ENCODE data around the gene FKBP6.
"Not testable (repeated sequence)": the region's sequence is repeated elsewhere in the genome, so short reads cannot be mapped to it uniquely, and the experiment has no call there.

FKBP6 gene

DNA sequence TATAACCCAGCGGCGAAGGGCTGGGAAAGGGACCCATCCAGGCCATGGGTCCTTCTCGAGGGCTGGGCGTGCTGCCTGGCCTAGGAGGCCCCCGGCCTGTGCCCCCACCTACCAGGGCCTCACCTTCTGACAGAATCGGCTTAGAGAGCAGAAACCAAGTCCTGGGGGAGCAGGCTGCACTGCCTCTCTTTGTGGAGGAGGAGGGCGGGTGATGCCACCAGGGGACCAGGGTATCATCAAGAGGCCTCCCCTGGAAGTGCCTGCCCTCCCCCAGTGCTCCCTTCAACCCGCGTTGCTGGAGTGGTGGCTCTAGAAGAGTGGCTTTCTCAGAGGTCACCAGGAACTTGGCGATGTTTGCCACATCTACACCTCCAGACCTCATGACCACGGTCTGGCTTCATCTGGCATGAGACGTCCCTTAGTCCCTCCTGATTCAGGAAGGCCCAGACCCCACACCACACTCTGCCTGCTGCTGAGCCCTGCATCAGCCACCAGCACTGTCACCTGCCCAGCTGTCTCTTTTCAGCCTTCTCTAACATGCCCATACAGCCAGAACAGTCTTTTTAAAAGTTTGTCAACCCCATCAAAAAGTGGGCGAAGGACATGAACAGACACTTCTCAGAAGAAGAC lies 31.9 kb downstream of the FKBP6 start:
- DNase-seq = no peak

GRCh38 chr7:73360590-73360989 lies 32.6 kb downstream of the FKBP6 start:
- not testable (repeated sequence) for DNase-seq

GRCh38 chr7:73363225-73364005 lies 35.5 kb downstream of the FKBP6 start:
- no peak for DNase-seq

- no peak for DNase-seq
These were observed 36.2 kb downstream of the FKBP6 start for GRCh38 chr7:73364006-73364728.

GRCh38 chr7:73366127-73366526 lies 38.2 kb downstream of the FKBP6 start:
- DNase-seq = no peak

GRCh38 chr7:73366990-73367389 lies 39.0 kb downstream of the FKBP6 start:
- no peak for DNase-seq

DNA sequence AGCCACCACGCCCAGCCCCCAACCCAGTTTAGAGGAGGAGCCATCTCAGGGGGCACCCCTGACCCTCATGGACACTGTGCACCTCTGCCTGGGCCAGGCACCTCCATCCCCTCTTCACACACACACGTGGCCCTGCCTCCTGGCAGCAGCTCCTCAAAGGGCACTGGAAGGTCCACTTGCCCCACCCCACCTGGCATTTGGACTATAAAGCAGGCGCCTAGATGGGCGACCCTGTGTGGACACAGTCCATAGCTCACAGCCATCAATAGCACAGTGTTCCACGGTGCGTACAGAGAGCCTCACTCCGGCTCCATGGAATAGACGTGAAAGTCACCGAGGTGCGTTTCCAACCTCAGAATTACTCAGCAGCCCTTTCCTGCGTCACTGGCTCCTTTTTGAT lies 41.0 kb downstream of the FKBP6 start:
- no peak for DNase-seq

DNA sequence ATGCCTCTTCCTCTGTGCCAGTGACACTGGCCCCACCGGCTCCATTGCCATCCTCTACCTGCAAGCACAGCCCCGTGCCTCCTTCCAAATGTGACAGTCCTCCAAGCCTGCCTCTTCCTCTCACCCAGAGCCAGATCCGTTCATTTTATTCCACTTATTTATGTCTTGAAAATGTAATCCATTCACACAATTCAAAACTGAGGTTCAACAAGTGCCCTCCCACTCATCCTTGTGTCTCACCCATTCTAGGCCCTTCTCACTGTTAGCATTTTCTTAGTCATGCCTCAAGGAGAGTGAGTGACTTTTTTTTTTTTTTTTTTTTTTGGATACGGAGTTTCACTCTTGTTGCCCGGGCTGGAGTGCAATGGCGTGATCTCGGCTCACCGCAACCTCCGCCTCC lies 41.7 kb downstream of the FKBP6 start:
- DNase-seq = no peak

- no peak for DNase-seq
These were observed 45.8 kb downstream of the FKBP6 start for GRCh38 chr7:73373741-73374140.

- not testable (repeated sequence) for DNase-seq
These were observed 48.3 kb downstream of the FKBP6 start for GRCh38 chr7:73376262-73376661.

DNA sequence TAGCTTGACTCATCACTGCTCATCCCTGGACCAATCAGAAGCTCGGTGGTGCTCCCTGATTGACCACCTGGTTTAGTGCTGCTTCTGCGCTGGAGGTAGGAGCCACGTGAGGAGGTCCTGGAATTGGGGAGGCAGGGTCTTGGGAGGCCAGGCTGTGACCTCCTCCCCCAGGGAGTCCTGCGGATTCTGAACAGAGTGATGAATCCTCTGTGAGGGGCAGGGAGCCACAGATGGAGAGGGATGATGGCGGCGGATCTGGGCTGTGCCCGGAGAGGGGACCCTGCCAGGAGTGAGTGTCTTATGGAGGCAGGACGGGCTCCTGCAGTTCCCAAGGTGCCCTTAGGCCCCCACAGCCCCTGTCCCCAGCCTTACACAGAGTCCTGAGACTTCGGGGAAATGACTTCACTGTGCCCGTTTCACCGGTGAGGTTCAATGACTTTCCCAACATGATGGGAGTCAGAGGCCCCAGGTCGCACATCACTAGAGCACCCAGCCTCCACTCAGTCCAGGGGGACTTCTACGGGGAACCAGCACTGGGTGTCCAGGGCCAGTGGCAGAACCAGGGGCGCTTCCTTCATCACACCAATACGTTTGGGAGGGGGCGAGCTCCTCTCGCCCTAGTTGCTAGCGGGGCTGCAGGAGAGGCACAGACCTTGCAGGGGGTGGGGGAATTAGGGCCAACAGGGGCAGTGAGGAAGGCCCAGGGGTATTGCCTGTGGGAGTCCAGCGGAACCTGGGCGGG lies 48.9 kb downstream of the FKBP6 start:
- DNase-seq = no peak

DNA sequence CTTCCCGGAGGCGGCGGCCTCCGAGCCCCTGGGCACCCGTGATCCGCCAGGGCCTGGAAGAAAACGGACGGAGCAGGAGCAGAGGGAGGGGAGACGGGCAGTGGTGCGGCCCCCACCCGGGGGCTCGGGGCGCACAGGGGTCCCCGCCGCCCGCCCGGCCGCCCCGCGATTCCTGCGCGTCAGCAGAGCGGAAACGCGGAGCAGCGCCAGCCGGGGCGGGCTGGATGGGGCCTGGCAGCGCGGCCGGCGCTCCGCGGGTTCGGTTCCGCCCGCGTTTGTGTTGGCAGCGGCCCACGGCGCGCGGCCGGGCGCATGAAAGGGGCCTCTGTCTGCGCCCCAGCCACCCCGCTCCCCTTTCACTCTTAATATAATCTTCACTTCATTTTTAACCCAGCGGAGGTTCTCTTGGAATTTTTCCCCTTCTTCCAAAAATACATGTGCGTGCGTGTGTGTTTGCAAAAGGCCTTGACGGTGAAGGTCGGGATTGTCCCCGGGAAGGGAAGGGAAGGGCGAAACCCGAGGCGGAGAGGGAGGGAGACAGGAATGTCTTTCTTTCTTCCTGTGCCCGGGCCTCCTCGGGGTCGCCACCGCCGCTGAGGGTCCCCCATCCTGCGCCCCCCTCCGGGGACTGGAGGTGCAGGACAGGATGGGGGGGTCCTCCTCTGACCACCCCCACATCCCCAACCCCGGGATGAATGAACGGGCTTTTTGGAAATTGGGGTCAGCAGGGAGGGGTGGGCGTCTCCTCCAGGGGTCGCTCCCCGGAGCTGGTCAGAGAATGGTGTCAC lies 49.6 kb downstream of the FKBP6 start:
- DNase-seq = peak; percentile 66

- no peak for DNase-seq
These were observed 55.1 kb downstream of the FKBP6 start for GRCh38 chr7:73382934-73383503.

GRCh38 chr7:73387221-73387828 lies 59.4 kb downstream of the FKBP6 start:
- no peak for DNase-seq

GRCh38 chr7:73387908-73388414 lies 60.0 kb downstream of the FKBP6 start:
- no peak for DNase-seq

DNA sequence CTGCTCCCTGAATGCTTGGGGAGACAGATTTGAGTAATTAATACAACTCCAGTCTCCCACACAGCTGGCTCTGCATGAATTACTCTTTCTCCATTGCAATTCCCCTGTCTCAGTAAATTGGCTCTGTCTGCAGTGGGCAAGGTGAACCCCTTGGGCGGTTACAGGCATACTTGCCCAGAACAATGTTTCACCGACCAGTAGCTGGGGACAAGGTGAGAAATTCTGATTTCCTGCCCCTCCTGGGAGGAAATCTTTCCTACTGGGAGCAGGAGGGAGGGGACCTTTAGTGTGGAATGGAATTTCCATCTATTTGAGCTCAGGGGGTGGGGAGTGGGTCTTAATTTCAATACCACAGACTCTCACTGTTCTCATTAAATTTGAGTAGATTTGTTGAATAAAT lies 63.4 kb downstream of the FKBP6 start:
- DNase-seq = no peak

DNA sequence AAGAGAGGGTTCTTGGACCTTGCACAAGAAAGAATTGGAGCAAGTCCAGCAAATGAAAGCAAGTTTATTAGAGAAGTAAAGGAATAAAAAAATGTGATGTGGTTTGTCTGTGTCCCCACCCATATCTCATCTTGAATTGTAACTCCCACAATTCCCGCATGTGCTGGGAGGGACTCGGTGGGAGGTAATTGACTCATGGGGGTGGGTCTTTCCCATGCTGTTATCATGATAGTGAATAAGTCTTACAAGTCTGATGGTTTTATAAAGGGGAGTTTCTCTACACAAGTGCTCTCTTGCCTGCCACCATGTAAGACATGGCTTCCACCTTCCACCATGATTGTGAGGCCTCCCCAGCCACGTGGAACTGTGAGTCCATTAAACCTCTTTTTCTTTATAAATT lies 66.5 kb downstream of the FKBP6 start:
- no peak for DNase-seq

DNA sequence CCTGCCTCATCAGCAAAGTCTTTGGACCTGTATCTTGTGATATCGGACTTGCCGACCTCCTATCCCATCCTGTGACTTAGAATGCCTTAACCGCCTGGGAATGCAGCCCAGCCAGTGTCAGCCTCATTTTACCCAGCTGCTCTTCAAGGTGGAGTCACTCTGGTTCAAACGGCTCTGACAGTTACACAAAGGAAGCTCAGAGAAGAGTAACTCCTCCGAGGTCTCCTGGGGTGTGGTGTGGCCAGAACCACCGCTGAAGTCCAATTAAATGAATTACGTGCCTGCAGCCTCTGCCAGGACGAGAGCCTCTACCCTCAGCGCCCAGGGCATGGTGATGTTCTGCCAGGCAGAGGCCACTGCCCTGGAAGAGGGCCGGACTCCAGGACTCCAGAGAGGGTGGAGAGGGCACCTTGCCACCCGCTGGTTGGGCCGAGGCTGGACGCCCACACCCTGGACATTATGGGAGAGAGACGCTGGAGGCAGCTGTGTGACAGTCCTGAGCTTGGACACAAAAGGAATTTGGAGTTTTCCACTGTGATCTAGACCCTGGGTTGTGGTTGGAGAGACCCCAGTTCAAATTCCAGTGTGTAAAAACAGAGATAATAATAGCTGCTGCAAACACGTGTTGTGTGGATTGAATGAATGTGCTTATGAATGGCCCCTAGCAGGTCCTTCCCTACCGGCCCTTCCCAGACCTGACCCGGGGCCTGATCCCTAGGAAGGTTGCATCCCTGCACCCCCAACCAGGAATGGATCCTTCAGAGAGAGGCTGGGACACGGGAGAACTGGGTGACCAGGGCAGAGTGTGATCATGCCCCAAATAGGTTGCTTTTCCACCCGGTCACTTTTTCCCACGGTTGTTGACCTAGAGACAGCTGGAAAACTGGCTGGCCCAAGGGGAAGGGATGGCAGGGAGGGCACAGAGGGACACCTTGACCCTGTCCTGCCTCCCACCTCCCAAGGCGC lies 67.9 kb downstream of the FKBP6 start:
- DNase-seq = peak; percentile 40

GRCh38 chr7:73397521-73398281 lies 69.7 kb downstream of the FKBP6 start:
- DNase-seq = peak; percentile 84

Measured in left hindlimb (tissue), 1 donor.